RPMI7951 (cell line): ENCODE data around the gene P2RX5. TPM values are rescaled to one million over a fixed set of nuclear protein-coding genes. Genes with fewer than 3 reads are reported as not detected.

ENCODE experiments used
- DNase-seq: peaks from one replicate; pipeline ENCODE4 v3.0.0-alpha.2; 2012; ENCODE audit warnings: low read depth
- total RNA-seq: library from RNA; depleted of rRNA; stranded (reverse); fragments of >200 nt; shearing (Covaris generic); gene quantifications from 2 replicates; pipeline ENCODE4 v1.2.3, GENCODE V29; 2014

Gene P2RX5
- total RNA-seq, 1 experiment from 2014 or later = 0.36 TPM

- no peak for DNase-seq
These were observed 14.4 kb downstream of the P2RX5 start for GRCh38 chr17:3681565-3681964.

DNA sequence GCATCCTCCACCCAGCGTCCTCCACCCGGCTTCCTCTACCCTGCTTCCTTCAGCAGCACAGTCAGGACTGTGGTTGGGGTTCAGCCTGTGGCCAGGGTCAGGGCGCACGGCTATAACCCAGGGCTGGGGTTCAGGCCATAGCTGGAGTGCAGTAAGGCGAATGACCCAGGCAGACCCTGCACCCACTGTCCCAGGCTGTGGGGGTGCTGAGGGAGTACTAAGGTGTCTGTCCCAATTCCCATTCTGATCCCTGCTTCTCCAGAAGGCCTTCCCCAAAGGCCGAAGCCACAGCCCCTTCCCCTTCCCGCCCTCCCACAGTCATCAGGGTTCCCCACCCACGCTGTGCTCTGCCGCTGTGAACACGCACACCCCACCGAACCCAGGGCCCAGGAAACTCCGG, 14.9 kb downstream of the P2RX5 start:
- no peak for DNase-seq

- DNase-seq = no peak
These were observed 16.3 kb downstream of the P2RX5 start for GRCh38 chr17:3679531-3680126.

GRCh38 chr17:3678821-3679530, 17.0 kb downstream of the P2RX5 start:
- no peak for DNase-seq

- DNase-seq = no peak
These were observed 17.7 kb downstream of the P2RX5 start for GRCh38 chr17:3678095-3678820.

- DNase-seq = no peak
These were observed 20.1 kb downstream of the P2RX5 start for GRCh38 chr17:3675886-3676285.

DNA sequence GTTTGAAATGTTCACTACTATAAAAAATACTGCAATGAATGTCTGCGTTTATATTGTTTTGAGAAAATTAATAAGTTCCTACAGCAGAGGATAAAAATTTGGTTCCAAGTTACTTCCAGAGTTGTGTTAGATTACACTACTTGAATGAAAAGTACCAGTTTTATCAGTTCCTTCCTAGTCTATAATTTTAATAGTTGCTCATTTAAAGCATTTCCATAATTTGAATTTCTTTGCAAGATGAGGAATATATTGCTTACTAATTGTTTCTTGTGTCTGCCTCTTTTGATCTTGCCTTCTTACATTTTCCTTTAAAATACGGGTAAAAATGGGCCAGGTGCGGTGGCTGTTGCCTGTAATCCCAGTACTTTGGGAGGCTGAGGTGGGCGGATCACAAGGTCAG, 23.4 kb downstream of the P2RX5 start:
- DNase-seq = no peak

GRCh38 chr17:3669548-3669947, 26.4 kb downstream of the P2RX5 start:
- no peak for DNase-seq

- no peak for DNase-seq
These were observed 26.9 kb downstream of the P2RX5 start for GRCh38 chr17:3669085-3669347.

GRCh38 chr17:3668279-3669084, 27.5 kb downstream of the P2RX5 start, which contains the start of the genes EMC6 and TAX1BP3:
Gene EMC6, plus strand, starts transcription at chr17:3668812. Its CDS starts 335 bp downstream, at chr17:3669147.
Gene TAX1BP3, minus strand, starts transcription at chr17:3668578. Its CDS starts 52 bp downstream, at chr17:3668526.
- peak; percentile 94 for DNase-seq

GRCh38 chr17:3667366-3668278, 28.3 kb downstream of the P2RX5 start:
- DNase-seq = peak; percentile 90

DNA sequence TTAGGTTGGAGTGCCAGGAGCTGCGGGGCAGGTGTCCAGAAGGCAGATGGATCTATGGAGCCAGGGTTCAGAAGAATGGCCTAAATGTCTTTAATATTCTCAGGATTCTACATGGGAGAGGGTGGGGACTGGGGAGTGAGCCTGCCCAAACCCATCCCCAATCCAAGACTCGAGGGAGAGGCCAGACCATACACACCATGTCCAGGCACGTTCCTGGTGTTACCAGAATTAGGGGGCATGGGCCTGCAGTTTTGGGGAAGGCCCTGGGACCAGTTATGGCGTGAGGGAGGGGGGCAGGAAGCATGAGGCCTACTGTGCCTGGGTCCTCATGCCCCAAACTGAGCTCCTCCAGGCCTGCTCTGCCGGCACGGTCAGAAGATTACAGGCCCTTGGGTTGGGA, 29.4 kb downstream of the P2RX5 start:
- no peak for DNase-seq

- no peak for DNase-seq
These were observed 30.1 kb downstream of the P2RX5 start for GRCh38 chr17:3665834-3666233.

GRCh38 chr17:3663102-3664011, 32.6 kb downstream of the P2RX5 start:
- no peak for DNase-seq

DNA sequence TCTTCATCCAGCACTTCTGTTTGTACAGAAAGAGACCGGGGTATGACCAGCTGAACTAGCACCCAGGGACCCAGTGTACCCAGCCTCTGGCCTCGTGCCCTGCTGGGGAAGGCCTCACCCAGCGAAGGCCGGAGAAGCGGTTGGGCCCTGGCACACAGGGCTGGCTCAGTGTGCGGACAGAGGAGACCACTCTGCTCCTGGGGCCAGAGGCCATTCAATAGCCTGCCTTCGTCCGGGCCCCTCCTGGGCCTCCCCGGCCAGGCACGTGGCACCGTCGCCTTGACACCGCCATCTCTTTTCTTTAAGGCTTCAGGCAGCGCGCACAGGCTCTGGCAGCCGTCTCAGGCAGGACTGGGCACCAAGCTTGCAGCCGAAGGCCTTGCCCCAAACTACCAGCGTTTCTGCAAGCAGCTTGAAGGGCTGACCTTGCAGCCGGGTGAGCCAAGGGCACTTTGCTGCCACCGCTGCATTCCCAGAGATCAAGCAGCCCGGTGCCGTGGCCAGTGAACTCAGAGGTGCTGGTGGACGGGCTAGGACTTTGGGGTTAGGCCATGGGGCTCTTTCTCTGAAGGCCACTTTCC, 35.6 kb downstream of the P2RX5 start:
- no peak for DNase-seq

DNA sequence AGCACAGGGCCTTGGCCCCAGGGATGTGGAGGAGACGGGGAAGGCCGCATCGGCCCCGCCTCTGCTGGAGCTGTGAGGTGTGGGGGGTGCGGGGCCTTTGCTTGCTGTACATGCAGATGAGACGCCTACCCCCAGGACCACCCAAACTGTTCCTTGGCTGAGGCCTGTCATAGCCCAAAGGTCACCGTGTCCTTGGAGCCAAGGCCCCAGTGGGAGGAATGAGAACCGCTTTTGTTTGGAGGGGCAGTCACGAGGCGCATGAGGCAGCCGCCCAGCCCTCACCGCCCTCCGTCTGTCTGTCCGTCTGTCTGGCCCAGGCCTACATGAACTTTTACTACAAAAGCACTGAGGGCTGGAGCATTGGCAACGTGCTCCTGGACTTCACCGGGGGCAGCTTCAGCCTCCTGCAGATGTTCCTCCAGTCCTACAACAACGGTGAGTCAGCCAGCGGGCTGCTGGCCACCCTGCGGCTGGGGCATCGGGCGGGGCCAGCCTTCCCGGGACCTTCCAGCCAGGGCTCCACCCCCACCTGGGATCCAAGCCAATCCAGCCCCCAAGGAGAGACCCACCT, 36.3 kb downstream of the P2RX5 start:
- DNase-seq = peak; percentile 86

DNA sequence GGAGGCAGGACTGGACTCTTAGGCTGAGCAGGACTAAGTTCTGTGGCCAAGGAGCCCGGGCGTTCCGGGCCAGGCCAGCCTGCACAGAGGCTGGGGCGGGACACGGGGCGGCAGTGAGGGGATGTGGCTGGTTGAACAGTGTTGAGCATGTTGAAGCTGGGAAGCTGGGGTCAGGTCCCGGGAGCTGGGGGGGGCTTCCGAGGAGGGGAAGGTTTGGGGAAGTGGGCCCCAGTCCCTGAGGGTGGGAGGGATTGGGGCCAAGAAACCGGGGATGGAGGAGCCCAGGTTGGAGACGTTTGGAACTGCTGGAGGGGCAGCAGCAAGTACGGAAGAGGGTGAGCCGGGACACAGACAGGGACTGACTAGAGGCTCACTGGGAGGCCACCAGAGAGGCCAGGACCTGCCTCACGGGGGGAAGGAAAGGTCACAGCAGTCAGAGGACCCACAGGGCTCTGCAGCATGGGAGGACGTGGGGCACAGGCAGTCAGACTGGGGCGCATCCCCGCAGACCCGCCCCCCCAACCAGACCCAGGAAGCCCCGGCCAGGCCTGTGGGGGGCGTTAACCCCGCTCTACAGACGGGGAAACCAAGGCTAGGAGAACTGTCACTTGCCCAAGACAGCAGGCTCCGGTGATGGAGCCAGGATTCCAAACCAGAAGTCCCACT, 37.0 kb downstream of the P2RX5 start:
- DNase-seq = no peak

- DNase-seq = no peak
These were observed 37.8 kb downstream of the P2RX5 start for GRCh38 chr17:3657874-3658783.
